SH-SY5Y (cell line): Measurements from ENCODE around the gene TBCD.

ENCODE experiments used
- GATA2 ChIP-seq: IDR thresholded peaks from 2 replicates; pipeline ENCODE4 v1.6.1; 2011; ENCODE audit warnings: mild to moderate bottlenecking, low read depth, low read length
- GATA3 ChIP-seq: IDR thresholded peaks from 2 replicates; pipeline ENCODE4 v1.6.1; 2011; ENCODE audit warnings: low read depth, mild to moderate bottlenecking, low read length, moderate library complexity

DNA sequence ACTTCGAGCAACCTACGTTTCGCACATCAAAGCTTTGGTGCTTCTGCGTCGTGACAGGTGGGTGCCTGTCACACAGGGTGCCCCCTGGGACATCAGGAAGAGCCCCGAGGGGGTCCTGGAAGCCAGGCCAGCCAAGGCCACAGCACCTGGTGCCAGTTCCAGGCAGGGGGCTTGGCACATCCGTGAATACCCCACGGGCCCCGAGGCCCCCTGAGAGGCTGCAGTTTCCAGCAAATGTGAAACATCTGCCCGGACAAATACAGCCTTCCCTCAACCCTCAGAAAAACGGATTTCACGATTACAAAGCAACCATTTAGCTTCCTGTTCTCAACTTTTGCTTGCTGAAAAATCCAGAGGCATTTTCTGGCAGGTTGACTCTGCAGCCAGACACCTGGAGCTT, 218.2 kb downstream of the TBCD start:
- TF ChIP-seq GATA3 (no peak), GATA2 (no peak)
